NCI-H1105 treated with DMSO at 0.1 percent for 48 hours (cell line): Measurements from ENCODE around the gene EIF6.
"Not testable (repeated sequence)": the region's sequence is repeated elsewhere in the genome, so short reads cannot be mapped to it uniquely, and the experiment has no call there.

Experiments used
- DNase-seq: peaks from one replicate; lab custom pipeline; 2025; lab: John Stamatoyannopoulos, UW

EIF6 gene

GRCh38 chr20:35284267-35284991 is at the start of gene EIF6:
TSS of gene EIF6 (minus strand) at chr20:35284772. CDS start at chr20:35284487, 285 bp downstream.
- peak; percentile 83 for DNase-seq

GRCh38 chr20:35333606-35334005 is 49.0 kb upstream of the EIF6 start:
- no peak for DNase-seq

- no peak for DNase-seq
Observed at GRCh38 chr20:35332540-35333200, 48.1 kb upstream of the EIF6 start.

- peak; percentile 28 for DNase-seq
Observed at GRCh38 chr20:35329435-35330139, 45.0 kb upstream of the EIF6 start.

- DNase-seq, result no peak
Observed at GRCh38 chr20:35328689-35329088, 44.1 kb upstream of the EIF6 start.

- no peak for DNase-seq
Observed at GRCh38 chr20:35328095-35328685, 43.6 kb upstream of the EIF6 start.

GRCh38 chr20:35327074-35327976 is 42.8 kb upstream of the EIF6 start:
- DNase-seq, result no peak

- no peak for DNase-seq
Observed at GRCh38 chr20:35326740-35327073, 42.1 kb upstream of the EIF6 start.

- no peak for DNase-seq
Observed at GRCh38 chr20:35326021-35326739, 41.6 kb upstream of the EIF6 start.

GRCh38 chr20:35325401-35325800 is 40.8 kb upstream of the EIF6 start:
- no peak for DNase-seq

GRCh38 chr20:35320396-35321126 is 36.0 kb upstream of the EIF6 start:
- DNase-seq, result no peak

- no peak for DNase-seq
Observed at GRCh38 chr20:35319871-35320197, 35.3 kb upstream of the EIF6 start.

GRCh38 chr20:35319192-35319870 is 34.8 kb upstream of the EIF6 start:
- DNase-seq, result no peak

GRCh38 chr20:35318502-35319157 is 34.1 kb upstream of the EIF6 start:
- DNase-seq, result no peak

- DNase-seq, result no peak
Observed at GRCh38 chr20:35317416-35318210, 33.0 kb upstream of the EIF6 start.

GRCh38 chr20:35316086-35316485 is 31.5 kb upstream of the EIF6 start:
- DNase-seq, result no peak

GRCh38 chr20:35315632-35316020 is 31.1 kb upstream of the EIF6 start:
- not testable (repeated sequence) for DNase-seq

GRCh38 chr20:35314816-35315631 is 30.5 kb upstream of the EIF6 start:
- DNase-seq, result no peak
